H9 (cell line): ENCODE results near the gene CWC25. TPM values are rescaled to one million over a fixed set of nuclear protein-coding genes. Genes with fewer than 3 reads are reported as not detected.
A peak's percentile ranks its signal among the peaks of the same experiment; 100 is the strongest.

Source experiments
- DNase-seq: peaks from one replicate; pipeline ENCODE4 v3.0.0-alpha.2; 2017
- H2AFZ ChIP-seq: one replicate; pipeline ENCODE4 v1.6.1; 2013; ENCODE audit warnings: mild to moderate bottlenecking, low read length, control low read depth, moderate library complexity
- H2AK5ac ChIP-seq: 2 replicates; pipeline ENCODE4 v1.6.1; 2013; ENCODE audit warnings: low read length, control low read depth, mixed read lengths; ENCODE audit not compliant: insufficient read length
- H2BK120ac ChIP-seq: one replicate; pipeline ENCODE4 v1.6.1; 2013; ENCODE audit warnings: low read depth, mild to moderate bottlenecking, low read length, control low read depth, inconsistent platforms; ENCODE audit not compliant: poor library complexity, severe bottlenecking
- H2BK12ac ChIP-seq: 2 replicates; pipeline ENCODE4 v1.6.1; 2013; ENCODE audit warnings: low read length, control low read depth, mixed read lengths, low read depth; ENCODE audit not compliant: insufficient read length
- H2BK15ac ChIP-seq: 2 replicates; pipeline ENCODE4 v1.6.1; 2013; ENCODE audit warnings: low read depth, low read length, control low read depth
- H2BK20ac ChIP-seq: one replicate; pipeline ENCODE4 v1.6.1; 2013; ENCODE audit warnings: low read depth, mild to moderate bottlenecking, low read length, control low read depth, inconsistent platforms; ENCODE audit not compliant: poor library complexity, severe bottlenecking
- H2BK5ac ChIP-seq: 2 replicates; pipeline ENCODE4 v1.6.1; 2013; ENCODE audit warnings: low read length, control low read depth, mixed read lengths; ENCODE audit not compliant: insufficient read length
- H3K14ac ChIP-seq: 2 replicates; pipeline ENCODE4 v1.6.1; 2013; ENCODE audit warnings: low read length, control low read depth; ENCODE audit not compliant: insufficient read depth
- H3K18ac ChIP-seq: 2 replicates; pipeline ENCODE4 v1.6.1; 2013; ENCODE audit warnings: low read depth, mild to moderate bottlenecking, mixed read lengths, low read length, control low read depth; ENCODE audit not compliant: insufficient read length
- H3K23ac ChIP-seq: 2 replicates; pipeline ENCODE4 v1.6.1; 2013; ENCODE audit warnings: low read length, control low read depth, mixed read lengths, low read depth; ENCODE audit not compliant: insufficient read length
- H3K23me2 ChIP-seq: 2 replicates; pipeline ENCODE4 v1.6.1; 2013; ENCODE audit warnings: low read depth, mild to moderate bottlenecking, mixed read lengths, low read length, control low read depth; ENCODE audit not compliant: insufficient read length, poor library complexity, severe bottlenecking
- H3K27ac ChIP-seq: 2 replicates; pipeline ENCODE4 v1.5.1; 2013; ENCODE audit warnings: low read length, control low read depth, mixed read lengths, low read depth; ENCODE audit not compliant: insufficient read length
- H3K27me3 ChIP-seq: 2 replicates; pipeline ENCODE4 v1.6.1; 2013; ENCODE audit warnings: low read length, control low read depth, inconsistent platforms; ENCODE audit not compliant: insufficient read depth
- H3K4ac ChIP-seq: 2 replicates; pipeline ENCODE4 v1.6.1; 2013; ENCODE audit warnings: low read depth, mild to moderate bottlenecking, control low read depth, inconsistent platforms, low read length, moderate library complexity
- H3K4me1 ChIP-seq: 2 replicates; pipeline ENCODE4 v1.6.1; 2013; ENCODE audit warnings: low read length, control low read depth, inconsistent platforms; ENCODE audit not compliant: insufficient read depth
- H3K4me2 ChIP-seq: 2 replicates; pipeline ENCODE4 v1.6.1; 2013; ENCODE audit warnings: low read length, control low read depth, mixed read lengths; ENCODE audit not compliant: insufficient read length, insufficient read depth
- H3K56ac ChIP-seq: 2 replicates; pipeline ENCODE4 v1.6.1; 2013; ENCODE audit warnings: low read depth, mild to moderate bottlenecking, mixed read lengths, low read length, control low read depth; ENCODE audit not compliant: insufficient read length
- H3K79me1 ChIP-seq: 2 replicates; pipeline ENCODE4 v1.6.1; 2013; ENCODE audit warnings: low read depth, mild to moderate bottlenecking, moderate library complexity, low read length, control low read depth, inconsistent platforms; ENCODE audit not compliant: insufficient read depth, poor library complexity, severe bottlenecking
- H3K79me2 ChIP-seq: 2 replicates; pipeline ENCODE4 v1.6.1; 2013; ENCODE audit warnings: low read length, control low read depth, inconsistent platforms; ENCODE audit not compliant: insufficient read depth
- H3K9ac ChIP-seq: 2 replicates; pipeline ENCODE4 v1.6.1; 2013; ENCODE audit warnings: low read length, control low read depth, mixed read lengths; ENCODE audit not compliant: insufficient read length; ENCODE audit errors: extremely low read depth
- H3K9me3 ChIP-seq: one replicate; pipeline ENCODE4 v1.6.1; 2013; ENCODE audit warnings: low read depth, low read length, inconsistent platforms; ENCODE audit not compliant: control insufficient read depth
- H3T11ph ChIP-seq: one replicate; pipeline ENCODE4 v1.6.1; 2013; ENCODE audit warnings: mild to moderate bottlenecking, low read length, control low read depth, inconsistent platforms
- H4K20me1 ChIP-seq: one replicate; pipeline ENCODE4 v1.6.1; 2013; ENCODE audit not compliant: control insufficient read depth, insufficient read length, insufficient read depth
- H4K5ac ChIP-seq: 2 replicates; pipeline ENCODE4 v1.6.1; 2013; ENCODE audit warnings: low read depth, mild to moderate bottlenecking, mixed read lengths, low read length, control low read depth; ENCODE audit not compliant: insufficient read length
- H4K8ac ChIP-seq: replicated peaks from 2 replicates; pipeline ENCODE4 v1.6.1; 2013; ENCODE audit warnings: low read length, control low read depth, mixed read lengths, low read depth; ENCODE audit not compliant: insufficient read length
- H4K91ac ChIP-seq: 2 replicates; pipeline ENCODE4 v1.6.1; 2013; ENCODE audit warnings: low read depth, mild to moderate bottlenecking, moderate library complexity, mixed read lengths, low read length, control low read depth; ENCODE audit not compliant: insufficient read length
- H3K27ac Mint-ChIP-seq, 3 experiments: 2 replicates in 2 of 3; 3 replicates in 1 of 3; pipeline ENCODE4 v1.8.0; 2020 to 2021; ENCODE audit warnings: mixed read lengths in 3 of 3, mild to moderate bottlenecking in 1 of 3, moderate library complexity in 1 of 3
- H3K27me3 Mint-ChIP-seq: 2 replicates; pipeline ENCODE4 v1.8.0; 2021; ENCODE audit warnings: low read depth, mild to moderate bottlenecking, moderate library complexity, mixed read lengths
- H3K36me3 Mint-ChIP-seq, 3 experiments: 2 replicates in 2 of 3; 3 replicates in 1 of 3; pipeline ENCODE4 v1.8.0; 2020 to 2021; ENCODE audit warnings: low read depth in 3 of 3, mixed read lengths in 3 of 3; ENCODE audit not compliant: insufficient read depth in 1 of 3
- H3K4me1 Mint-ChIP-seq, 2 experiments: 2 replicates each; pipeline ENCODE4 v1.8.0; 2020; ENCODE audit warnings: mixed read lengths in 2 of 2
- H3K4me3 Mint-ChIP-seq, 2 experiments: 2 replicates in 1 of 2; 3 replicates in 1 of 2; pipeline ENCODE4 v1.8.0; 2020 to 2021; ENCODE audit warnings: mild to moderate bottlenecking in 2 of 2, mixed read lengths in 2 of 2, moderate library complexity in 1 of 2
- H3K9me3 Mint-ChIP-seq, 2 experiments: 2 replicates in 1 of 2; 3 replicates in 1 of 2; pipeline ENCODE4 v1.8.0; 2020; ENCODE audit warnings: mild to moderate bottlenecking in 2 of 2, mixed read lengths in 2 of 2, moderate library complexity in 1 of 2
- WGBS: extraction: QIAGEN DNeasy Blood & Tissue Kit; methylation state at CpG from one replicate; pipeline ENCODE4 v1.1.7; 2013; ENCODE audit warnings: missing lambda C conversion rate, low lambda C conversion rate, mixed read lengths; ENCODE audit not compliant: insufficient read length; ENCODE audit errors: extremely low coverage; 5-methylcytosine and 5-hydroxymethylcytosine counted together
- total RNA-seq: library from RNA; stranded (reverse); gene quantifications from 2 replicates; pipeline ENCODE4 v1.2.1, GENCODE V29; 2021
- TF ChIP-seq, protein P1 (sequence below): fragments of 200-600 bp; sonication (generic); conservative IDR thresholded peaks from 3 replicates; pipeline ENCODE4 v1.8.0; 2021; ENCODE audit warnings: antibody characterized with exemption, mild to moderate bottlenecking

Gene CWC25
- total RNA-seq, 1 experiment from 2014 or later, result 15.9 TPM

GRCh38 chr17:38868817-38869525 lies 43.9 kb upstream of the CWC25 start:
- Mint-ChIP-seq H3K27me3 (peaks cover 3% of the 10 kb centered on the region; the same call in 1 of the 2 replicates), H3K4me3 (peak overlapping the region; percentile 98 to 99), H3K4me1 (peaks cover 26 to 38% of the 10 kb centered on the region in 2 experiments), H3K27ac (peak overlapping the region; percentile 96 to 99 (median 97)), H3K36me3 (peaks cover 0 to 7% (median 2%) of the 10 kb centered on the region in 3 experiments; a peak in 4 of 7 replicates), H3K9me3 (peaks cover 3 to 8% of the 10 kb centered on the region in 2 experiments; a peak in 2 of 5 replicates)
- H2BK120ac ChIP-seq, result no peak overlapping the region
- peak overlapping the region; percentile 94 for H3K4me2 ChIP-seq
- no CpG with 5 or more reads among the region's 26 CpGs for WGBS
- H3K4ac ChIP-seq, result no peak overlapping the region
- peak; percentile 96 for DNase-seq
- H3K56ac ChIP-seq, result no peak overlapping the region
- H2AFZ ChIP-seq, result no peak overlapping the region
- peak overlapping the region; percentile 86; the same call in 1 of the 2 replicates for H3K14ac ChIP-seq
- TF ChIP-seq, protein P1, sequence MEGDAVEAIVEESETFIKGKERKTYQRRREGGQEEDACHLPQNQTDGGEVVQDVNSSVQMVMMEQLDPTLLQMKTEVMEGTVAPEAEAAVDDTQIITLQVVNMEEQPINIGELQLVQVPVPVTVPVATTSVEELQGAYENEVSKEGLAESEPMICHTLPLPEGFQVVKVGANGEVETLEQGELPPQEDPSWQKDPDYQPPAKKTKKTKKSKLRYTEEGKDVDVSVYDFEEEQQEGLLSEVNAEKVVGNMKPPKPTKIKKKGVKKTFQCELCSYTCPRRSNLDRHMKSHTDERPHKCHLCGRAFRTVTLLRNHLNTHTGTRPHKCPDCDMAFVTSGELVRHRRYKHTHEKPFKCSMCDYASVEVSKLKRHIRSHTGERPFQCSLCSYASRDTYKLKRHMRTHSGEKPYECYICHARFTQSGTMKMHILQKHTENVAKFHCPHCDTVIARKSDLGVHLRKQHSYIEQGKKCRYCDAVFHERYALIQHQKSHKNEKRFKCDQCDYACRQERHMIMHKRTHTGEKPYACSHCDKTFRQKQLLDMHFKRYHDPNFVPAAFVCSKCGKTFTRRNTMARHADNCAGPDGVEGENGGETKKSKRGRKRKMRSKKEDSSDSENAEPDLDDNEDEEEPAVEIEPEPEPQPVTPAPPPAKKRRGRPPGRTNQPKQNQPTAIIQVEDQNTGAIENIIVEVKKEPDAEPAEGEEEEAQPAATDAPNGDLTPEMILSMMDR, result peak; percentile 33; the same call in 1 of the 3 replicates
- H4K8ac ChIP-seq, result no peak overlapping the region
- H2BK5ac ChIP-seq, result no peak overlapping the region
- H3K27me3 ChIP-seq, result no peaks in the 10 kb centered on the region
- H3K18ac ChIP-seq, result peak overlapping the region; percentile 77
- H3K9ac ChIP-seq, result peak overlapping the region; percentile 59
- H3K4me1 ChIP-seq, result no peaks in the 10 kb centered on the region; the same call in 1 of the 2 replicates
- H2BK15ac ChIP-seq, result no peak overlapping the region
- H3K79me1 ChIP-seq, result no peaks in the 10 kb centered on the region
- H4K91ac ChIP-seq, result no peak overlapping the region
- no peak overlapping the region for H2BK20ac ChIP-seq
- H3K23me2 ChIP-seq, result peaks cover 22% of the 10 kb centered on the region
- H4K5ac ChIP-seq, result no peak overlapping the region
- no peak overlapping the region for H2BK12ac ChIP-seq
- H4K20me1 ChIP-seq, result peaks cover 2% of the 10 kb centered on the region
- H2AK5ac ChIP-seq, result no peak overlapping the region
- no peak overlapping the region for H3K27ac ChIP-seq
- no peaks in the 10 kb centered on the region for H3K9me3 ChIP-seq
- no peak overlapping the region for H3T11ph ChIP-seq
- no peak overlapping the region for H3K23ac ChIP-seq
- H3K79me2 ChIP-seq, result peaks cover 29% of the 10 kb centered on the region; the same call in 1 of the 2 replicates
